K562 (cell line): ENCODE data around the gene SH3D19. TPM values are rescaled to one million over a fixed set of nuclear protein-coding genes. Genes with fewer than 3 reads are reported as not detected.

ENCODE experiments used
- BCL6 ChIP-seq: fragments of 250-450 bp; sonication (Bioruptor Pico); IDR thresholded peaks from 2 replicates; pipeline ENCODE4 v1.4.0; 2020
- MTA3 ChIP-seq: fragments of 450-650 bp; formaldehyde crosslinking; IDR thresholded peaks from 2 replicates; pipeline ENCODE4 v1.6.1; 2017; ENCODE audit warnings: mild to moderate bottlenecking, borderline replicate concordance
- NELFE ChIP-seq: IDR thresholded peaks from 2 replicates; pipeline ENCODE4 v1.6.1; 2011; ENCODE audit warnings: mild to moderate bottlenecking; ENCODE audit not compliant: insufficient read depth, insufficient read length
- NFE2L1 ChIP-seq: fragments of 450-650 bp; IDR thresholded peaks from 2 replicates; pipeline ENCODE4 v1.6.1; 2016; ENCODE audit warnings: missing genetic modification characterization, low read depth, mild to moderate bottlenecking, missing compliant biosample characterization, moderate library complexity, borderline replicate concordance
- ZBTB33 ChIP-seq: sonication (generic); formaldehyde crosslinking; IDR thresholded peaks from 2 replicates; pipeline ENCODE4 v1.8.1; 2023; ENCODE audit warnings: mild to moderate bottlenecking, missing genetic modification reagents
- ZC3H11A ChIP-seq: IDR thresholded peaks from 2 replicates; pipeline ENCODE4 v1.6.1; 2012; ENCODE audit warnings: low read depth, low read length, improper control_type of control experiment
- ZNF174 ChIP-seq: fragments of 250-450 bp; sonication (Bioruptor Pico); IDR thresholded peaks from 2 replicates; pipeline ENCODE4 v1.4.0; 2020; ENCODE audit warnings: mild to moderate bottlenecking
- ZNF609 ChIP-seq: sonication (generic); formaldehyde crosslinking; IDR thresholded peaks from 2 replicates; pipeline ENCODE4 v1.8.1; 2023; ENCODE audit warnings: missing genetic modification reagents, mild to moderate bottlenecking, borderline replicate concordance
- polyA plus RNA-seq, 8 experiments: library from polyadenylated mRNA; depleted of rRNA in 4 of 8; stranded (reverse) in 5 of 8; unstranded in 3 of 8; fragments of >200 nt; fragmentation: Nextera tagmentation in 2 of 8; fragmentation: Illumina TruSeq in 1 of 8; extraction: Ambion mirVana in 2 of 8; extraction: Trizol in 1 of 8; gene quantifications; 2 replicates each; pipeline versions ENCODE4 v1.2.1 to v1.2.3, GENCODE V29; 2011 to 2014; ENCODE audit warnings: inconsistent platforms in 1 of 8, missing spikeins in 1 of 8
- total RNA-seq, 7 experiments: library from RNA; depleted of rRNA in 6 of 7; stranded (reverse); fragments of >200 nt in 6 of 7; fragmentation: Illumina TruSeq in 2 of 7; extraction: Trizol in 2 of 7; gene quantifications; 2 replicates each; pipeline versions ENCODE4 v1.2.1 to v1.2.3, GENCODE V29; 2011 to 2021; ENCODE audit warnings: low replicate concordance in 1 of 7
- TF ChIP-seq, protein P1 (sequence below): fragments of 450-650 bp; formaldehyde crosslinking; IDR thresholded peaks from 2 replicates; pipeline ENCODE4 v1.4.0; 2022; ENCODE audit warnings: missing genetic modification characterization
- TF ChIP-seq, protein P2 (sequence below): IDR thresholded peaks from 3 replicates; pipeline ENCODE4 v1.6.1; 2011; ENCODE audit warnings: borderline replicate concordance, mild to moderate bottlenecking, moderate library complexity; ENCODE audit not compliant: insufficient read length; ENCODE audit errors: extremely low read depth

Gene SH3D19
- total and polyA plus RNA-seq, 9 of the 15 experiments (the other 6 are each of a cell fraction or from before 2014, with no cell fraction given), result 0.42 to 2.2 (median 1.1) TPM; not detected in 6

GRCh38 chr4:151175754-151176631, 149.4 kb downstream of the SH3D19 start (continued):
- TF ChIP-seq ZNF609, result no peak
- no peak for TF ChIP-seq ZBTB33 (CRISPR knock-in tag)
- TF ChIP-seq NELFE, result no peak
- no peak for TF ChIP-seq NFE2L1
- TF ChIP-seq MTA3, result no peak
- TF ChIP-seq BCL6 (CRISPR knock-in tag), result no peak
- TF ChIP-seq, protein P1, sequence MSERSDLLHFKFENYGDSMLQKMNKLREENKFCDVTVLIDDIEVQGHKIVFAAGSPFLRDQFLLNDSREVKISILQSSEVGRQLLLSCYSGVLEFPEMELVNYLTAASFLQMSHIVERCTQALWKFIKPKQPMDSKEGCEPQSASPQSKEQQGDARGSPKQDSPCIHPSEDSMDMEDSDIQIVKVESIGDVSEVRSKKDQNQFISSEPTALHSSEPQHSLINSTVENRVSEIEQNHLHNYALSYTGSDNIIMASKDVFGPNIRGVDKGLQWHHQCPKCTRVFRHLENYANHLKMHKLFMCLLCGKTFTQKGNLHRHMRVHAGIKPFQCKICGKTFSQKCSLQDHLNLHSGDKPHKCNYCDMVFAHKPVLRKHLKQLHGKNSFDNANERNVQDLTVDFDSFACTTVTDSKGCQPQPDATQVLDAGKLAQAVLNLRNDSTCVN (CRISPR knock-in tag), result no peak
- TF ChIP-seq ZNF174 (CRISPR knock-in tag), result no peak
- TF ChIP-seq ZC3H11A, result no peak
- TF ChIP-seq, protein P2, sequence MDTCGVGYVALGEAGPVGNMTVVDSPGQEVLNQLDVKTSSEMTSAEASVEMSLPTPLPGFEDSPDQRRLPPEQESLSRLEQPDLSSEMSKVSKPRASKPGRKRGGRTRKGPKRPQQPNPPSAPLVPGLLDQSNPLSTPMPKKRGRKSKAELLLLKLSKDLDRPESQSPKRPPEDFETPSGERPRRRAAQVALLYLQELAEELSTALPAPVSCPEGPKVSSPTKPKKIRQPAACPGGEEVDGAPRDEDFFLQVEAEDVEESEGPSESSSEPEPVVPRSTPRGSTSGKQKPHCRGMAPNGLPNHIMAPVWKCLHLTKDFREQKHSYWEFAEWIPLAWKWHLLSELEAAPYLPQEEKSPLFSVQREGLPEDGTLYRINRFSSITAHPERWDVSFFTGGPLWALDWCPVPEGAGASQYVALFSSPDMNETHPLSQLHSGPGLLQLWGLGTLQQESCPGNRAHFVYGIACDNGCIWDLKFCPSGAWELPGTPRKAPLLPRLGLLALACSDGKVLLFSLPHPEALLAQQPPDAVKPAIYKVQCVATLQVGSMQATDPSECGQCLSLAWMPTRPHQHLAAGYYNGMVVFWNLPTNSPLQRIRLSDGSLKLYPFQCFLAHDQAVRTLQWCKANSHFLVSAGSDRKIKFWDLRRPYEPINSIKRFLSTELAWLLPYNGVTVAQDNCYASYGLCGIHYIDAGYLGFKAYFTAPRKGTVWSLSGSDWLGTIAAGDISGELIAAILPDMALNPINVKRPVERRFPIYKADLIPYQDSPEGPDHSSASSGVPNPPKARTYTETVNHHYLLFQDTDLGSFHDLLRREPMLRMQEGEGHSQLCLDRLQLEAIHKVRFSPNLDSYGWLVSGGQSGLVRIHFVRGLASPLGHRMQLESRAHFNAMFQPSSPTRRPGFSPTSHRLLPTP, result no peak
